ENCODE data around the gene ATXN7L3. TPM values are rescaled to one million over a fixed set of nuclear protein-coding genes. Genes with fewer than 3 reads are reported as not detected.
"Not testable (repeated sequence)": the region's sequence is repeated elsewhere in the genome, so short reads cannot be mapped to it uniquely, and the experiment has no call there.

The ATXN7L3 gene

DNA sequence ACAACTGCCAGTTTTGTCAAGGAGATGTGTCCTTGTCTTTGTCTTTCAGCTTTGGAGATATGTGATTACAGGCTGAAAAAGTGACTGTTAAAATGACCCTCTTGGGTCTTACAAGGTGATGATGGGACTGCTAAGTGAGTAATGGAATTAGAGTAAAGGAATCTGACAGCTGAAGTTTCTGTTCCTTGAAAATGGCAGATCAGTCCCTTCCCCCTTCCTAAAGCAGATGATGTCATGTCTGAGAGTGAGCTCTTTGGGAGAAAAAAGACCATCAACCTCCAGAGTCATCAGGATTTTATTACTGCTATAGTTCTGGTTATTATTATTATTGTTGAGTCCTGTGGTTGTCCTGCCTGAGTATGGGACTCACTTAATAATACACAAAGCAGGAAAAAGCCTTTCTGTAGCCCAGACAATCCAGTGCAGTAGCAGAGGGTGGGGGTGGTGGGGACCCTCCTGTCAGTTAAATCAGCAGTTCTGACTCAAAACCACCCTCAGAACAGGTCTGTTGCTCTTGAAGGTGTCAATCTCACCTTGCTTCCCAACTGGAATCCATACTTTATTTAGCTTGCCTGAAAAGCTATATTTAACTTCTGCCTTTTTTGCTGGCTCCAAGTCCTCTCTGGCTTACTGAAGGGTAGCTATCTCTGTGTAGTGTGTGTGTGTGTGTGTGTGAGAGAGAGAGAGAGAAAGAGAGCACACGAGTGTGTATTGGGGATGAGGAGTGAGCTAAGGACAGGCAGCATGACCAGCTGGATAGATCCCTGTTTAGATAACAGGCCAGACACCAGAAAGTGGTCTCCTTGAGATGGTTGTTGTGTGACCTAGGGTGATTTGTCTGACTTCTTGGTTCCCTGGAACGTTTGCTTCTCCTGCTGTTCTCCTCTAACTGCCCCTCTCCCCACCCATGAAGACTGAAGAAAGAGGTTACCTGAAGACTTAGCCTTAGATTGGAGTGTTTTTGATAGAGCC, 53.0 kb downstream of the ATXN7L3 start:
- Histone ChIP-seq H3K27me3 (ENCODE audit: insufficient read depth, low read length, poor library complexity) (no peaks in the 10 kb centered on the region), H3K27ac (ENCODE audit: low read depth, low read length) (peak overlapping the region; percentile 18), H3K4me2 (ENCODE audit: low read length) (no peak overlapping the region), H3K23ac (ENCODE audit: low read length) (no peak overlapping the region), H3K56ac (ENCODE audit: low read length) (no peak overlapping the region), H3K79me1 (ENCODE audit: low read length) (peaks cover 22% of the 10 kb centered on the region), H2AK5ac (ENCODE audit: low read length) (no peak overlapping the region), H3K18ac (ENCODE audit: low read length) (no peak overlapping the region), H3K36me3 (ENCODE audit: control insufficient read depth, insufficient read depth, low read length) (peaks cover 10% of the 10 kb centered on the region), H2BK5ac (ENCODE audit: low read length) (no peak overlapping the region), H3K79me2 (ENCODE audit: control insufficient read depth, insufficient read depth, low read length) (peaks cover 31% of the 10 kb centered on the region), H3K9ac (ENCODE audit: low read length) (no peak overlapping the region), H4K8ac (ENCODE audit: low read depth, low read length) (no peak overlapping the region), H3K4me1 (ENCODE audit: control insufficient read depth, low read depth, low read length) (peaks cover 2% of the 10 kb centered on the region), H3K4ac (ENCODE audit: low read depth, low read length) (no peak overlapping the region), H3K4me3 (ENCODE audit: low read length) (no peak overlapping the region), H2BK120ac (ENCODE audit: low read depth, low read length) (no peak overlapping the region), H2BK15ac (replicated peaks; ENCODE audit: low read depth) (no peak overlapping the region), H4K5ac (ENCODE audit: low read length) (no peak overlapping the region)
- DNase-seq = peak; percentile 91
- WGBS (ENCODE audit: extremely low coverage, insufficient coverage, low lambda C conversion rate) = no CpG with 5 or more reads among the region's 2 CpGs

DNA sequence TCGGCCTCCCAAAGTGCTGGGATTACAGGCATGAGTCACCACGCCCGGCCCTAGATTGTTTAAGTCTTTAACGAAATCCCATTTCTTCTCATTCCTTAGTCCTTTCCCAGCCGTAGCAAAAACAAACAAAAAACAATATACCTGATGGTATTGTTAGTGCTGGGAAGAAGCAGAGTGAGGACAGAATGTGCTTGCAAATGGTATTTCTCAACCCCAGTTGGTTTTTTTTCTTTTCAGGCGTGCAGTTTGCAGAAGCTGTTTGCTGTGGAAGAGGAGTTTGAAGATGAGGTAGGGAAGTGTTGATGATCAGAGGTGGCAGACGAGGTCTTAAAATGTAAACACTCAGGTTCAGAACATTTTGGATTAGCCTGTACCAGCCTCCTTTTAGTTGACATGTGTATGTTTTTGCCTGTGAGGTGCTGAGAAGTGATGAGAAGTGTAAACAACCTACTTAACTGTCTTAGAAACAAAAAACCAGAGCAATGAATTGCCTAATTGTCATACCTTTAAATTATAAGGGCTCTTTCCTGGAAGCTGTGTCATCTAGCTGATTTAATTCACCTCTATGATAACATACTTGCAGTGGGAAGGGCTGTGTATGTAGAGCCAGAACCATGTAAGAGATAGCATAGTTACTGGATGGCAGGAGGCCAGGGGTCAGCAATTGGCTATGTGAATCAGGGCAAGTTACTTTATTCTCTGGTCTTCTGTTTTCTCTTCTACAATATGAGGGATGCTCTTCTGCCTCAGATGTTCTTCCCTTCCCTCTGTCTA, 54.5 kb downstream of the ATXN7L3 start:
- Histone ChIP-seq H3K4me3 (ENCODE audit: low read length) (no peak overlapping the region), H2BK5ac (ENCODE audit: low read length) (no peak overlapping the region), H3K18ac (ENCODE audit: low read length) (no peak overlapping the region), H3K4me2 (ENCODE audit: low read length) (no peak overlapping the region), H4K8ac (ENCODE audit: low read depth, low read length) (no peak overlapping the region), H2BK15ac (replicated peaks; ENCODE audit: low read depth) (no peak overlapping the region), H2AK5ac (ENCODE audit: low read length) (no peak overlapping the region), H3K79me1 (ENCODE audit: low read length) (peaks cover 16% of the 10 kb centered on the region), H3K23ac (ENCODE audit: low read length) (no peak overlapping the region), H3K36me3 (ENCODE audit: control insufficient read depth, insufficient read depth, low read length) (peaks cover 10% of the 10 kb centered on the region), H3K56ac (ENCODE audit: low read length) (no peak overlapping the region), H3K27me3 (ENCODE audit: insufficient read depth, low read length, poor library complexity) (no peaks in the 10 kb centered on the region), H3K4ac (ENCODE audit: low read depth, low read length) (no peak overlapping the region), H3K9ac (ENCODE audit: low read length) (no peak overlapping the region), H3K4me1 (ENCODE audit: control insufficient read depth, low read depth, low read length) (peaks cover 2% of the 10 kb centered on the region), H3K27ac (ENCODE audit: low read depth, low read length) (peak overlapping the region; percentile 37), H3K79me2 (ENCODE audit: control insufficient read depth, insufficient read depth, low read length) (peaks cover 23% of the 10 kb centered on the region), H2BK120ac (ENCODE audit: low read depth, low read length) (no peak overlapping the region), H4K5ac (ENCODE audit: low read length) (no peak overlapping the region)
- DNase-seq = peak; percentile 40
- no CpG with 5 or more reads among the region's 7 CpGs for WGBS (ENCODE audit: extremely low coverage, insufficient coverage, low lambda C conversion rate)

DNA sequence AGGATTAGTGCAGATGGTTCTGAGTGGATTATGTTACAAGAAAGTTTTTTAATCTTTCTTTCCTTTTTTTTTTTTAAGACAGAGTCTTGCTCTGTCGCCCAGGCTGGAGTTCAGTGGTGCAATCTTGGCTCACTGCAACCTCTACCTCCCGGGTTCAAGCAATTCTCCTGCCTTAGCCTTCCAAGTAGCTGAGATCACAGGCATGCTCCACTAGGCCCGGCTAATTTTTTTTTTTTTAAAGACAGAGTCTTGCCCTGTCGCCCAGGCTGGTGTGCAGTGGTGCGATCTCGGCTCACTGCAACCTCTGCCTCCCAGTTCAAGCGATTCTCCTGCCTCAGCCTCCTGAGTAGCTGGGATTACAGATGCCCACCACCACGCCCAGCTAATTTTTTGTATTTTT, 55.8 kb downstream of the ATXN7L3 start:
- H3K27me3 ChIP-seq (ENCODE audit: insufficient read depth, low read length, poor library complexity); H2AK5ac ChIP-seq (ENCODE audit: low read length); H2BK120ac ChIP-seq (ENCODE audit: low read depth, low read length); H3K4me2 ChIP-seq (ENCODE audit: low read length); DNase-seq; H4K5ac ChIP-seq (ENCODE audit: low read length); H3K18ac ChIP-seq (ENCODE audit: low read length); H3K27ac ChIP-seq (ENCODE audit: low read depth, low read length); H4K8ac ChIP-seq (ENCODE audit: low read depth, low read length); H3K56ac ChIP-seq (ENCODE audit: low read length); H3K36me3 ChIP-seq (ENCODE audit: control insufficient read depth, insufficient read depth, low read length); H3K4me1 ChIP-seq (ENCODE audit: control insufficient read depth, low read depth, low read length); H2BK15ac ChIP-seq (replicated peaks; ENCODE audit: low read depth); H3K23ac ChIP-seq (ENCODE audit: low read length); H3K9ac ChIP-seq (ENCODE audit: low read length); H3K4ac ChIP-seq (ENCODE audit: low read depth, low read length); H2BK5ac ChIP-seq (ENCODE audit: low read length); H3K4me3 ChIP-seq (ENCODE audit: low read length): not testable (repeated sequence)
- WGBS (ENCODE audit: extremely low coverage, insufficient coverage, low lambda C conversion rate) = no CpG with 5 or more reads among the region's 8 CpGs
- H3K79me1 ChIP-seq (ENCODE audit: low read length) = peaks cover 13% of the 10 kb centered on the region
- peaks cover 17% of the 10 kb centered on the region for H3K79me2 ChIP-seq (ENCODE audit: control insufficient read depth, insufficient read depth, low read length)

Small RNAs within 50 kb of the gene (small RNA-seq; reads per million reads assigned to genes)
- gene MIR6782 (ENCODE audit: insufficient read depth) = not detected
